Measurements from ENCODE around the gene ATP7A. TPM values are rescaled to one million over a fixed set of nuclear protein-coding genes. Genes with fewer than 3 reads are reported as not detected.

Gene ATP7A
- total RNA-seq, 1 experiment from 2014 or later = 3.8 TPM

DNA sequence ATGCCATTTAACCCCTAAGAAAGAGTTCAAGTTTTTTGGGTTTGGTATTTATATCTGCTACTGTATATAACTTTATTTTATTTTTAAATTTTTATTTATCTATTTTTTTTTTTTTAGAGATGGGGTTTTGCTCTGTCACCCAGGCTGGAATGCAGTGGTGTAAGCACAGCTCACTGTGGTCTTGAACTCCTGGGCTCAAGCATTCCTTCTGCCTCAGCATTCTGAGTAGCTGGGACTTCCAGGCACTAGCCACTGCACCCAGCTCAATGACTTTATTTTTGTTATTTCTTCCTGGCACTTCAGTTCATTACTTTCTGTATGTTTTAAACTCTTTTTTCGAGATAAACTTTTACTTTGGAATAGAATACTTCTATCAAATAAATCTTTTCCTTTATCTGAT lies 101.4 kb downstream of the ATP7A start:
- Mint-ChIP-seq H3K27me3 (ENCODE audit: insufficient read depth, unreplicated experiment) (peaks cover 11% of the 10 kb centered on the region), H3K4me1 (ENCODE audit: insufficient read depth, unreplicated experiment) (no peaks in the 10 kb centered on the region), H3K36me3 (ENCODE audit: insufficient read depth, unreplicated experiment) (no peaks in the 10 kb centered on the region), H3K4me3 (ENCODE audit: unreplicated experiment) (no peak overlapping the region), H3K27ac (ENCODE audit: low read depth, unreplicated experiment) (no peak overlapping the region), H3K9me3 (ENCODE audit: unreplicated experiment) (peaks cover 7% of the 10 kb centered on the region)
- no peak for TF ChIP-seq CTCF (IDR thresholded peaks at IDR 0.05; ENCODE audit: unreplicated experiment)
- DNase-seq (ENCODE audit: unreplicated experiment) = no peak
- ChIA-PET POLR2A (no interaction called here), CTCF (interaction anchor here (0.7 kb wide), 1 partner anchor 58 kb away, joined by 4 read pairs; no protein-coding TSS in a partner anchor)
- BruUV-seq (replicated peaks) = no TSS peak
- intact Hi-C loops (cut with micrococcal nuclease) = no loop called here

- CTCF ChIA-PET = interaction anchor here (0.6 to 3.4 kb wide), 3 partner anchors 10 to 23 kb away, joined by 4 to 17 read pairs (median 4); no protein-coding TSS in a partner anchor
- intact Hi-C loops (cut with micrococcal nuclease) = no loop called here
Observed at GRCh38 chrX:78019586-78020483, 109.3 kb downstream of the ATP7A start.

DNA sequence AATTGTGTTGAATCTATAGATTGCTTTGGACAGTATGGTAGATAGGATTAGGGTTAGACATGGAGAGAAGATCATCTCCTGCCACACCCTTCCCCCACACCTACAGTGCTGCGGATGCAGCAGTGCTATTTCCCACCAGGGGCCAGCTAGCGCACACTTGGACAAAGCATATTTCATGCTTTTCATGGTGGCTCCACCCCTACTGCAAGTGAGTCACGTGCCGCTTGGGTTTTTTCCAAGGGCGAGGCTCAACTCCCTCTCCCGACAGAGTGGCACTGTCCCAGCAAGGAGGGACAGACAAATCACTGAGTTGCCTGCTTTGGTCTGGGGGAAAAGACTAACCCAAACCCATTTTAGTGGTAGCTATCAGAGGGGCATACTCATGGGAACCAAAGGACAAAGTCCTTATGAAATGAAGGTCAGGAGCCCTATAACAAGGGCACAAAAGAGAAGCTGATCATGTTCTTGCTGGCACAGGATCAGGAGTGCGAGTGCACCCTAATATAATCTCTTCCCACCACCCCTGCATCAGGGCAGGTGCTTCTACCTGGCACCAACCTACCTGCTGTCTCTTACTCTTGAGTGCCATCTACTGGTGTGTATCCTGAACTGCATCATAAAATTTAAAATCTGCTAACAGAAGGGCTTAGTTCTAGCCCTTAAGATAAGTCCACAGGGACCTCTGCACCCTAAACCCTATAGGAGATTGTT lies 114.0 kb downstream of the ATP7A start:
- ChIA-PET CTCF (interaction anchor here (0.5 to 2.9 kb wide), 39 partner anchors 9 to 1745 kb away, joined by 3 to 36 read pairs (median 4); partner anchors contain the start of genes ATP7A, COX7B and MAGT1), POLR2A (interaction anchor here (0.7 to 1.5 kb wide), 4 partner anchors 12 to 131 kb away, joined by 3 to 7 read pairs (median 3); partner anchors contain the start of genes ATP7A and COX7B)
- Mint-ChIP-seq H3K27me3 (ENCODE audit: insufficient read depth, unreplicated experiment) (no peaks in the 10 kb centered on the region), H3K4me3 (ENCODE audit: unreplicated experiment) (no peak overlapping the region), H3K27ac (ENCODE audit: low read depth, unreplicated experiment) (no peak overlapping the region), H3K9me3 (ENCODE audit: unreplicated experiment) (no peaks in the 10 kb centered on the region), H3K36me3 (ENCODE audit: insufficient read depth, unreplicated experiment) (no peaks in the 10 kb centered on the region), H3K4me1 (ENCODE audit: insufficient read depth, unreplicated experiment) (no peaks in the 10 kb centered on the region)
- BruUV-seq (replicated peaks) = no TSS peak
- peak; percentile 71 for TF ChIP-seq CTCF (IDR thresholded peaks at IDR 0.05; ENCODE audit: unreplicated experiment)
- DNase-seq (ENCODE audit: unreplicated experiment) = peak; percentile 49
- intact Hi-C loops (cut with micrococcal nuclease) = loop anchor here (1.0 to 5.0 kb wide), 2 partner anchors 114 to 1572 kb away; partner anchors contain the start of gene ATP7A

More at GRCh38 chrX:78019586-78020483, 109.3 kb downstream of the ATP7A start:
- no peak for DNase-seq (ENCODE audit: unreplicated experiment)
- H3K36me3 Mint-ChIP-seq (ENCODE audit: insufficient read depth, unreplicated experiment) = no peaks in the 10 kb centered on the region
- H3K4me1 Mint-ChIP-seq (ENCODE audit: insufficient read depth, unreplicated experiment) = no peaks in the 10 kb centered on the region
- H3K4me3 Mint-ChIP-seq (ENCODE audit: unreplicated experiment) = no peak overlapping the region
- H3K27ac Mint-ChIP-seq (ENCODE audit: low read depth, unreplicated experiment) = no peak overlapping the region
- H3K9me3 Mint-ChIP-seq (ENCODE audit: unreplicated experiment) = peaks cover 6% of the 10 kb centered on the region
- H3K27me3 Mint-ChIP-seq (ENCODE audit: insufficient read depth, unreplicated experiment) = peaks cover 8% of the 10 kb centered on the region
- no peak for TF ChIP-seq CTCF (IDR thresholded peaks at IDR 0.05; ENCODE audit: unreplicated experiment)
- BruUV-seq (replicated peaks) = no TSS peak
- POLR2A ChIA-PET = no interaction called here

DNA sequence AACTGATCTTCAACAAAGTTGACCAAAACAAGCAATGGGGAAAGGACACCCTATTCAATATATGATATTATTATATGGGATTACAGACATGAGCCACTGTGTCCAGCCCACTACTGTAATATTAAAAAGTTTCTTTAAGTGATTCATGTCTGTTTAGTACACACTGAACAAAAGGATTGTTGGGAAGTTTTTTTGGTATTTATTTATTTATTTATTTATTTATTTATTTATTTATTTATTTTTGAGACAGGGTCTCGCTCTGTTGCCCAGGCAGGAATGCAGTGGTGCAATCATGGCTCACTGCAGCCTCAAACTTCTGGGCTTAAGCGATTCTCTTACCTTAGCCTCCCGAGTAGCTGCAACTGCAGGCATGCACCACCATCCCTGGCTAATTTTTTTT lies 117.3 kb downstream of the ATP7A start:
- no peak overlapping the region for H3K27ac Mint-ChIP-seq (ENCODE audit: low read depth, unreplicated experiment)
- no peaks in the 10 kb centered on the region for H3K36me3 Mint-ChIP-seq (ENCODE audit: insufficient read depth, unreplicated experiment)
- no peak overlapping the region for H3K4me3 Mint-ChIP-seq (ENCODE audit: unreplicated experiment)
- intact Hi-C loops (cut with micrococcal nuclease) = loop anchor here (2.0 to 5.0 kb wide), 2 partner anchors 1471 to 1575 kb away; no protein-coding TSS in a partner anchor
- H3K9me3 Mint-ChIP-seq (ENCODE audit: unreplicated experiment) = no peaks in the 10 kb centered on the region
- no peaks in the 10 kb centered on the region for H3K27me3 Mint-ChIP-seq (ENCODE audit: insufficient read depth, unreplicated experiment)
- BruUV-seq (replicated peaks) = no TSS peak
- CTCF ChIA-PET = interaction anchor here (1.3 to 3.1 kb wide), 3 partner anchors 65 to 1748 kb away, joined by 7 to 23 read pairs (median 12); partner anchors contain the start of gene ATP7A
- no peaks in the 10 kb centered on the region for H3K4me1 Mint-ChIP-seq (ENCODE audit: insufficient read depth, unreplicated experiment)
- no peak for DNase-seq (ENCODE audit: unreplicated experiment)
- no peak for TF ChIP-seq CTCF (IDR thresholded peaks at IDR 0.05; ENCODE audit: unreplicated experiment)
- POLR2A ChIA-PET = no interaction called here
